Gastrocnemius medialis (tissue), 4 donors: ENCODE data around the gene CYP27A1. TPM values are rescaled to one million over a fixed set of nuclear protein-coding genes. Genes with fewer than 3 reads are reported as not detected.

Experiments
- ATAC-seq, 2 donors: fragments of 150-250 bp; one replicate each; pipeline ENCODE4 v1.9.1; 2016
- DNase-seq, 2 donors: peaks; one replicate each; pipeline ENCODE4 v3.0.0-alpha.2; 2019
- H3K27ac ChIP-seq, 4 donors: fragments of 200-600 bp; sonication (generic); 1 replicate in 1 of 4; 2 replicates in 3 of 4; pipeline ENCODE4 v1.5.1; 2016 to 2018; ENCODE audit warnings: mild to moderate bottlenecking in 2 of 4, moderate library complexity in 1 of 4
- H3K27me3 ChIP-seq, 3 donors: fragments of 200-600 bp; sonication (generic) in 2 of 3; 1 replicate in 1 of 3; 2 replicates in 2 of 3; pipeline versions ENCODE4 v1.5.1 to v1.6.0; 2016 to 2019; ENCODE audit warnings: mild to moderate bottlenecking in 1 of 3, moderate library complexity in 1 of 3
- H3K36me3 ChIP-seq, 2 donors: fragments of 200-600 bp; sonication (generic) in 1 of 2; one replicate each; pipeline ENCODE4 v1.5.1; 2017 to 2018
- H3K4me1 ChIP-seq, 2 donors: fragments of 200-600 bp; sonication (generic) in 1 of 2; one replicate each; pipeline ENCODE4 v1.5.1; 2016 to 2017; ENCODE audit warnings: mild to moderate bottlenecking in 2 of 2
- H3K4me3 ChIP-seq, 4 donors: fragments of 200-600 bp; sonication (generic) in 3 of 4; 1 replicate in 1 of 4; 2 replicates in 3 of 4; pipeline ENCODE4 v1.5.1; 2016 to 2019; ENCODE audit warnings: mild to moderate bottlenecking in 2 of 4
- H3K9me3 ChIP-seq, 3 donors: fragments of 200-600 bp; sonication (generic) in 2 of 3; 1 replicate in 1 of 3; 2 replicates in 2 of 3; pipeline ENCODE4 v1.5.1; 2016 to 2019
- POLR2A ChIP-seq, 2 donors: fragments of 450-650 bp; IDR thresholded peaks; one replicate each; pipeline ENCODE4 v1.6.1; 2017; ENCODE audit warnings: antibody characterized with exemption in 2 of 2, mild to moderate bottlenecking in 2 of 2, moderate library complexity in 2 of 2
- in situ Hi-C, 4 donors: fragments of 200-750 bp; cut with MboI; loops; one replicate each; pipeline versions ENCODE4 v1.15.0 to v1.8.0; 2017; ENCODE audit warnings: low sequenced_read_pairs in 4 of 4
- intact Hi-C: fragments of 100-400 bp; cut with DNase I; formaldehyde crosslinking; loops from one replicate; pipeline ENCODE4 v1.15.1; 2023; ENCODE audit warnings: low total_unique reads
- total RNA-seq, 4 donors: library from RNA; depleted of rRNA; stranded (reverse); fragments of >200 nt; gene quantifications; one replicate each; pipeline versions ENCODE4 v1.1.0 to v1.2.3, GENCODE V29; 2016
- TF ChIP-seq, protein P1 (sequence below), 5 experiments: fragments of 450-650 bp in 3 of 5; fragments of 200-600 bp in 2 of 5; sonication (generic) in 2 of 5; IDR thresholded peaks in 4 of 5; conservative IDR thresholded peaks in 1 of 5; 1 replicate in 4 of 5; 2 replicates in 1 of 5; pipeline ENCODE4 v1.5.1; 2016 to 2019; ENCODE audit warnings: antibody characterized with exemption in 5 of 5, mild to moderate bottlenecking in 3 of 5, moderate library complexity in 3 of 5

The CYP27A1 gene
- total RNA-seq, 4 donors from 2014 or later = 17.9 to 56.3 (median 26.8) TPM

DNA sequence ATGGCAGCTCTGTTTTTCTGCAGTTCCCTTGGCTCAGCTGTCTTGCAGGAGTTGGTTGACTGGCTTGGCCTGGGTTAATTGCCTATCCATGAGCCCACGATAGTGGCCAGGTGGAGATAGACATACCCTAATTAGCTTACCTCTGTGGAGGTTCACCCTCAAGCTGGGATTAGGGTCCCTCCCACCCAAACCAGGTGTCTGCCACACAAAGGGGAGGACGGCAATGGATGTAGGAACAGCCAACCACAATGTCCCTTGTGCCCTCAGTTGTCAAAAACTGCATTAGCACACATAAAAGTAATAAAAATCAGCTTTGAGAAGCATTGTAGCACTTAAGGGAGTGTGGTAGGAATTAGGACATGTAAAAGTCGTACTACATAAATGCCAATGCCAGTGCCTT lies 4.2 kb downstream of the CYP27A1 start:
- TF ChIP-seq POLR2A (IDR thresholded peaks at IDR 0.05) = no peak
- TF ChIP-seq, protein P1, sequence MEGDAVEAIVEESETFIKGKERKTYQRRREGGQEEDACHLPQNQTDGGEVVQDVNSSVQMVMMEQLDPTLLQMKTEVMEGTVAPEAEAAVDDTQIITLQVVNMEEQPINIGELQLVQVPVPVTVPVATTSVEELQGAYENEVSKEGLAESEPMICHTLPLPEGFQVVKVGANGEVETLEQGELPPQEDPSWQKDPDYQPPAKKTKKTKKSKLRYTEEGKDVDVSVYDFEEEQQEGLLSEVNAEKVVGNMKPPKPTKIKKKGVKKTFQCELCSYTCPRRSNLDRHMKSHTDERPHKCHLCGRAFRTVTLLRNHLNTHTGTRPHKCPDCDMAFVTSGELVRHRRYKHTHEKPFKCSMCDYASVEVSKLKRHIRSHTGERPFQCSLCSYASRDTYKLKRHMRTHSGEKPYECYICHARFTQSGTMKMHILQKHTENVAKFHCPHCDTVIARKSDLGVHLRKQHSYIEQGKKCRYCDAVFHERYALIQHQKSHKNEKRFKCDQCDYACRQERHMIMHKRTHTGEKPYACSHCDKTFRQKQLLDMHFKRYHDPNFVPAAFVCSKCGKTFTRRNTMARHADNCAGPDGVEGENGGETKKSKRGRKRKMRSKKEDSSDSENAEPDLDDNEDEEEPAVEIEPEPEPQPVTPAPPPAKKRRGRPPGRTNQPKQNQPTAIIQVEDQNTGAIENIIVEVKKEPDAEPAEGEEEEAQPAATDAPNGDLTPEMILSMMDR (IDR thresholded peaks at IDR 0.05 in 4 of 5, conservative IDR thresholded peaks at IDR 0.05 in 1 of 5) = no peak
- H3K4me1 ChIP-seq = peaks cover 19 to 21% of the 10 kb centered on the region in 2 donors
- no peaks in the 10 kb centered on the region for H3K36me3 ChIP-seq
- H3K27me3 ChIP-seq = no peaks in the 10 kb centered on the region
- in situ Hi-C loops (loop anchor here in 2 of 4 donors (10.0 kb wide), 2 partner anchors 49 to 71 kb away; partner anchors contain the start of genes PRKAG3 (in 1 of the 2) and TTLL4 (in 1 of the 2)), intact Hi-C loops (no loop called here)
- H3K27ac ChIP-seq = no peak overlapping the region
- H3K4me3 ChIP-seq = no peak overlapping the region
- DNase-seq (no peak), ATAC-seq (no peak)
- H3K9me3 ChIP-seq = no peaks in the 10 kb centered on the region

DNA sequence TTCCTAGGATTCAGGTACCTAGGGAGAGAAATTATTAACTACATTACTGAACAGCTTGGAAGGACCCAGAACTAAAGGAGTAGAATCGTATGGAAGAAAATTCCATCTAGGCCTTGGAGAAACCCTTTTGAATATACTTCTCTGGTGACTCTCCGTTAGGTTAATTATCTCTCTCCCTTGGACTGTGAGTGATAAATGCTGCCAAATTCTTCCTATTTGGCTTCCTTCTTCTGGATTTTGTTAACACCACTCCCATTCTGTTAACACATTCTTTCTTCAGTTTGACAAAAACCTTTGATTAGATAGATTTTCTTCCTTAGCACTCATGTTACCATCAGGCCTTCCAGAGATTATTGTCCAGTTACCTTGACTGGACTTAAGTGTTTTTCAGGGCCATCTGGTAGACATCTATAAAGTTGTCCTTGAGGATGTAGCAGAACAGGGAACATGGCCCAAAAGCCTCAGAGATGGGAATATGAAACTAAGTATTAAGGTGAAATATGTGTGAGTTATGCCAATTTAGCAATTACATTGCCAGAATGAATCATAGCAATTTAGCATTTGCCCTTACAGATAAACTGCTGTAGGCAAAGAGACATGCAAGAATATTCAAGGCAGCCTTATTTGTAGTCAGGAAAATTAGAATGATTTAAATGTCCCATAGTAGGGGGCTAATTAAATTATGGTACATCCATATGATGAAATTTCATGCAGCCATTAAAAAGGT lies 6.7 kb downstream of the CYP27A1 start:
- no peak for DNase-seq
- TF ChIP-seq POLR2A (IDR thresholded peaks at IDR 0.05) = no peak
- TF ChIP-seq, protein P1 (IDR thresholded peaks at IDR 0.05 in 4 of 5, conservative IDR thresholded peaks at IDR 0.05 in 1 of 5) = no peak
- Histone ChIP-seq H3K27me3 (no peaks in the 10 kb centered on the region), H3K27ac (no peak overlapping the region), H3K36me3 (no peaks in the 10 kb centered on the region), H3K4me3 (no peak overlapping the region), H3K4me1 (peaks cover 9 to 10% of the 10 kb centered on the region in 2 donors), H3K9me3 (no peaks in the 10 kb centered on the region)
- in situ Hi-C loops = loop anchor here in 2 of 4 donors (10.0 kb wide), 2 partner anchors 46 to 74 kb away; partner anchors contain the start of genes PRKAG3 (in 1 of the 2) and TTLL4 (in 1 of the 2)
- intact Hi-C loops = no loop called here
- ATAC-seq = no peak

DNA sequence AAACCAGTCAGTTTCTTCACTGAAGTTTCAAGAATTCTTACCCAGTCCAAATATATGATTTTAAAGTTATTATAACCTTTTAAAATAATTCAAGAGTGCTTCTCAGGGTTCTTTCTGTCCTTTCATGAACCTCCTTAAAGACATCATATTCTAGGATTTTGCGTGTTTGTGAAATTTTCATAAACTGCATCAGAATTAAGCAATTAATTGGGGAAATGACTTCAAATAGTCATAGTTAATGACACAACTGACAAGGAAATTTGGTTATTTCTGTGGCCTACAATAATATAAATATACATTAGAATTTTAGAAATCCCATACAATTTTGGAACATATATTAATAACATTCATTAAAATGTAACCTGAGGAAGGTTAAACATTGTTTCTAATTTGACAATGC lies 10.5 kb downstream of the CYP27A1 start:
- TF ChIP-seq, protein P1 (IDR thresholded peaks at IDR 0.05 in 4 of 5, conservative IDR thresholded peaks at IDR 0.05 in 1 of 5) = no peak

DNA sequence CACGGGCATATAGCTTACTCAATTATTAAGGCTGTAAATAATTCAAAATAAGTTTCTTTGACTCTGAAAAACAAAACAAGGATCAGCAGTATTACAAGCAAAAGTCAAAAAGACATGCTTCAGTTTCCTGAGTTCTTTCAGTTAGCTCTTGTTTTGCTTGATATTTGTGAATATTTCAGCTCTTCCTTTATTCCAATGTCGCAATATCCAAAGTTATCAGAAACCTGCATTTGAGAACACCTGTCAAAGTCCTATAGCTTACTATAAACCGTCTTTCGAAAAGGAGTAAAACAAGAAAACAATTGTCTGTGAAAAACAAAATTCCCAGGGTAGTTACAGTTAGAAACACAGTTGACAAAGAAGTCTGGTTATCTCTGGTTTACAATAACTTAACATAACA lies 14.7 kb downstream of the CYP27A1 start:
- Histone ChIP-seq H3K27ac (no peak overlapping the region), H3K4me1 (peaks cover 3 to 4% of the 10 kb centered on the region in 2 donors), H3K36me3 (no peaks in the 10 kb centered on the region), H3K9me3 (no peaks in the 10 kb centered on the region), H3K27me3 (no peaks in the 10 kb centered on the region), H3K4me3 (no peak overlapping the region)
- ATAC-seq = no peak
- intact Hi-C loops (no loop called here), in situ Hi-C loops (no loop called here)
- no peak for DNase-seq
- TF ChIP-seq, protein P1 (IDR thresholded peaks at IDR 0.05 in 4 of 5, conservative IDR thresholded peaks at IDR 0.05 in 1 of 5) = no peak
- no peak for TF ChIP-seq POLR2A (IDR thresholded peaks at IDR 0.05)

More for the DNA sequence above, 10.5 kb downstream of the CYP27A1 start:
- Histone ChIP-seq H3K9me3 (no peaks in the 10 kb centered on the region), H3K36me3 (no peaks in the 10 kb centered on the region), H3K27ac (no peak overlapping the region), H3K4me1 (peaks cover 0 to 3% of the 10 kb centered on the region in 2 donors), H3K27me3 (no peaks in the 10 kb centered on the region), H3K4me3 (no peak overlapping the region)
- in situ Hi-C loops (no loop called here), intact Hi-C loops (no loop called here)
- ATAC-seq (no peak), DNase-seq (no peak)
